ENCODE measurements around the gene ITPR1. TPM values are rescaled to one million over a fixed set of nuclear protein-coding genes. Genes with fewer than 3 reads are reported as not detected.

ITPR1 gene
- total RNA-seq, 2 donors from 2014 or later = 29.3 to 29.8 TPM

- WGBS, 2 donors = 88 to 96% methylated on average over 5 of the region's 5 CpGs
- DNase-seq (no peak), ATAC-seq (no peak)
- no peak overlapping the region for H3K27ac ChIP-seq
- intact Hi-C loops (cut with DNase I) = no loop called here
- H3K4me1 ChIP-seq = peaks cover 6% of the 10 kb centered on the region
- TF ChIP-seq POLR2A (IDR thresholded peaks at IDR 0.05) = no peak
- TF ChIP-seq, protein P1, sequence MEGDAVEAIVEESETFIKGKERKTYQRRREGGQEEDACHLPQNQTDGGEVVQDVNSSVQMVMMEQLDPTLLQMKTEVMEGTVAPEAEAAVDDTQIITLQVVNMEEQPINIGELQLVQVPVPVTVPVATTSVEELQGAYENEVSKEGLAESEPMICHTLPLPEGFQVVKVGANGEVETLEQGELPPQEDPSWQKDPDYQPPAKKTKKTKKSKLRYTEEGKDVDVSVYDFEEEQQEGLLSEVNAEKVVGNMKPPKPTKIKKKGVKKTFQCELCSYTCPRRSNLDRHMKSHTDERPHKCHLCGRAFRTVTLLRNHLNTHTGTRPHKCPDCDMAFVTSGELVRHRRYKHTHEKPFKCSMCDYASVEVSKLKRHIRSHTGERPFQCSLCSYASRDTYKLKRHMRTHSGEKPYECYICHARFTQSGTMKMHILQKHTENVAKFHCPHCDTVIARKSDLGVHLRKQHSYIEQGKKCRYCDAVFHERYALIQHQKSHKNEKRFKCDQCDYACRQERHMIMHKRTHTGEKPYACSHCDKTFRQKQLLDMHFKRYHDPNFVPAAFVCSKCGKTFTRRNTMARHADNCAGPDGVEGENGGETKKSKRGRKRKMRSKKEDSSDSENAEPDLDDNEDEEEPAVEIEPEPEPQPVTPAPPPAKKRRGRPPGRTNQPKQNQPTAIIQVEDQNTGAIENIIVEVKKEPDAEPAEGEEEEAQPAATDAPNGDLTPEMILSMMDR (IDR thresholded peaks at IDR 0.05) = no peak
- no peak overlapping the region for H3K4me3 ChIP-seq
- H3K36me3 ChIP-seq (replicated peaks in 1 of 2; ENCODE audit: insufficient read depth in 1 of 2, low read depth in 2 of 2) = no peaks in the 10 kb centered on the region
- H3K9me3 ChIP-seq = no peaks in the 10 kb centered on the region
- H3K27me3 ChIP-seq = no peaks in the 10 kb centered on the region
Measured at GRCh38 chr3:4855676-4856075, 362.5 kb downstream of the ITPR1 start.

DNA sequence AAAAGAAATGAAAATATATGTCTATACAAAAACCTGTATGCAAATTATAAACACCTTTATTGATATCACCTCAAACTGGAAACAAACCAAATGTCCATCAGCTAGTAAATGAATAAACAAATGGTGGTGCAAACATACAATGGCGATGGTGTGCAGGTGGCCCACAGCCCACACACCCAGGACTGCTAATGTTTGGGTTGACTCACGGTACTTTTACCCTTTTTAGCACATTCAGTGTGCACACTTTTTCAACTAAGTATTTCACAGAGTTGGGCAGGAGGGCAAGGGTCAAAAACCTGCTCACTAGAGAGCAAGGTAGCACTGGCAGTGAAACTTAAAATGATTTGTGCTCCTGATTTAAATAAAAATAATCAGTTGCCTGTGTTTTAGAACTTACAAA is 363.0 kb downstream of the ITPR1 start:
- no peak for ATAC-seq
- Histone ChIP-seq H3K4me1 (peaks cover 6% of the 10 kb centered on the region), H3K4me3 (no peak overlapping the region), H3K36me3 (replicated peaks in 1 of 2; ENCODE audit: insufficient read depth in 1 of 2, low read depth in 2 of 2) (no peaks in the 10 kb centered on the region), H3K27ac (no peak overlapping the region), H3K27me3 (no peaks in the 10 kb centered on the region), H3K9me3 (no peaks in the 10 kb centered on the region)
- TF ChIP-seq, protein P1 (IDR thresholded peaks at IDR 0.05) = no peak
- TF ChIP-seq POLR2A (IDR thresholded peaks at IDR 0.05) = no peak
- no peak for DNase-seq
- intact Hi-C loops (cut with DNase I) = no loop called here
- WGBS, 2 donors = 13 to 15% methylated on average over 2 of the region's 2 CpGs

GRCh38 chr3:4856564-4856963 is 363.4 kb downstream of the ITPR1 start:
- Histone ChIP-seq H3K36me3 (replicated peaks in 1 of 2; ENCODE audit: insufficient read depth in 1 of 2, low read depth in 2 of 2) (no peaks in the 10 kb centered on the region), H3K27me3 (no peaks in the 10 kb centered on the region), H3K9me3 (no peaks in the 10 kb centered on the region), H3K4me3 (no peak overlapping the region), H3K4me1 (peaks cover 6% of the 10 kb centered on the region), H3K27ac (peak overlapping the region; percentile 9 to 33 (median 28))
- 77% methylated on average over 4 of the region's 4 CpGs for WGBS, 2 donors
- intact Hi-C loops (cut with DNase I) = no loop called here
- peak; percentile 15 for ATAC-seq
- TF ChIP-seq, protein P1 (IDR thresholded peaks at IDR 0.05) = no peak
- no peak for TF ChIP-seq POLR2A (IDR thresholded peaks at IDR 0.05)
- no peak for DNase-seq

GRCh38 chr3:4856986-4857385 is 363.8 kb downstream of the ITPR1 start:
- intact Hi-C loops (cut with DNase I) = no loop called here
- Histone ChIP-seq H3K36me3 (replicated peaks in 1 of 2; ENCODE audit: insufficient read depth in 1 of 2, low read depth in 2 of 2) (no peaks in the 10 kb centered on the region), H3K27ac (peak overlapping the region; percentile 9 to 33 (median 28)), H3K4me3 (no peak overlapping the region), H3K9me3 (no peaks in the 10 kb centered on the region), H3K4me1 (peaks cover 6% of the 10 kb centered on the region), H3K27me3 (no peaks in the 10 kb centered on the region)
- ATAC-seq (peak; percentile 67), DNase-seq (no peak)
- 37 to 54% methylated on average over 5 of the region's 5 CpGs for WGBS, 2 donors
- TF ChIP-seq POLR2A (IDR thresholded peaks at IDR 0.05) = no peak
- TF ChIP-seq, protein P1 (IDR thresholded peaks at IDR 0.05) = no peak

- 93 to 96% methylated on average over 1 of the region's 1 CpG for WGBS, 2 donors
- DNase-seq (no peak), ATAC-seq (no peak)
- TF ChIP-seq POLR2A (IDR thresholded peaks at IDR 0.05) = no peak
- TF ChIP-seq, protein P1 (IDR thresholded peaks at IDR 0.05) = no peak
- peaks cover 6% of the 10 kb centered on the region for H3K4me1 ChIP-seq
- no peaks in the 10 kb centered on the region for H3K36me3 ChIP-seq (replicated peaks in 1 of 2; ENCODE audit: insufficient read depth in 1 of 2, low read depth in 2 of 2)
- no peak overlapping the region for H3K27ac ChIP-seq
- intact Hi-C loops (cut with DNase I) = no loop called here
- H3K4me3 ChIP-seq = no peak overlapping the region
- no peaks in the 10 kb centered on the region for H3K9me3 ChIP-seq
- H3K27me3 ChIP-seq = no peaks in the 10 kb centered on the region
Measured at GRCh38 chr3:4859788-4860187, 366.6 kb downstream of the ITPR1 start.
